ENCODE data around the gene NUDT3.

The NUDT3 gene

DNA sequence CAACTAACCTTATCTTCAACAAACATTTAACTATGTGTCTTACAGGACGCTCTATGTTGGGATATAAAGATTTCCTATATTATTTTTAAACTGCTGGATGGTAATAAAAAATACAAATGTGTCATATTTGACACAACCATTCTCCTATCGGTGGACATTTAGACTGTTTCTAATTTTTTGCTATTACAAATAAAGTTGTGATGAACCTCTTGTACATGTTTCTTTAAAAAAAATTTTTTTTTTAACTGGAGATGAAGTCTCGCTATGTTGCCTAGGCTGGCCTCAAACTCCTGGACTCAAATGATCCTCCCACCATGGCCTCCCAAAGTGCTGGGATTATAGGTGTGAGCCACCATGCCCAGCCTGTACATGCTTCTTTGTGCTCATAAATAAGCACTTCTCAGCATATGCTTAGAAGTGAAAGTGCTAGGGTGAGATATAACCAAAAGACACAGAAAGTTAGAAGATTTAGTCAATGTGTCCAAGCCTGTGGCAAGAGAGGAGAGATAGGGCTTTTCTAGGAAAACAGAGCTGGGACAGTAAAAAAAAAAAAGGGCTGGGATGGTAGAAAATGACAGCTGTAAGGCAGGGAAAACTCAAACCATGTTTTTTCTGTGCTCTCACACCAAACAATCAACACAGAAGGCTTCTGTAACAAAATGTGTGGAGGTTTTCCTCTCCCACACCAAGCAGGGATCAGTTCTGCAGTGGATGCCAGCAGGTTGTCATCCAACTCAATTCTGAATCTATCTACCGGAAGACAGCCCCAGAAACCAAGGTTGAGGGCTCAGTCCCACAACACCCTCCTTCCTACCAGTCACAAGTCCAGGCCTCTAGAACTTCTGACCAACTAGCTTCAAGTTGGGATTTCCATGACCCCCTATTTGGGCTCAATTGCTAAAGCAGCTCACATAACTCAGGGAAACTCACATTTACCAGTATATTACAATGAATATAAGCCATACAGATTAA is 73.7 kb downstream of the NUDT3 start:
- no peak for DNase-seq

DNA sequence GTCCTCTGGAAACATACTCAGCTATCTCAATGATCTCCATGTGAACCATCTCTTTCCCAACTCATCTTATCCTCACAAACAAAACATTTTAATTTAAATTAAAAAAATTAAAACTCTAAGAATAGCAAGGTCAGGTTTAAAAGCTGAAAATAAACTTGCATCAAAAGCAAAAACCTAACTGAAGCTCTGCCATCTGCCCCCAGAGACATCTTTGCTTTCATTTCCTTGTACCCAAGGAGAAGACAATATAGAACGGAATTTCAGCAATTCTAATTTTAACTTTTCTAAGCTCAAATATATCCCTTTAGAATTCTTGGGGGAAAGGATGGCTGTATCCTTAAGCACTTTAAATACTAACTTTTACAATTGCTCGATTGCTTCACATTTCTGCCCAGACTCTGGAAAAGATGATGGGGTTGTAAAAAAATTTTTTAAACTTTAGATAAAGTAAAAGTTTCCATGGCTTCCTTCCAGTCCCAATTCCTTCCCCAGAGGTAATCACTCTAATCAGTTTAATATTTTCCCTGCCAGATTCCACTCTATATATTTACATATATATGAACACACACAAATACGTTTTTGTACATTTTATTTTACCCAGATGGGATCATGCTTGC is 74.5 kb downstream of the NUDT3 start:
- DNase-seq: no peak

DNA sequence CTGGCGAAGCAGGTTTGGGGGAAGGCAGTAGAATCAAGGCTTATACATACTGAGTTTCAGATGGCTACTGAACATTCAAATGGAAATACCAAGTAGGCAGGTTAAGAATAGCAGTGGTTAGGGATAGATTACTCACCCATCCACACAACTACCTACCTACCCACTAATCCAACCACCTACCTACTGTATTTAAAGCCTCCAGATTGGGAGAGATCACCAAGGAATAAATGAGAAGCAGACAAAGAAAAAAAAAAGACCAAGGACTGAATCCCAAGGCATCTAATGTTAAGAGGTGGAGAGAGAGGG is 75.3 kb downstream of the NUDT3 start:
- DNase-seq: no peak

DNA sequence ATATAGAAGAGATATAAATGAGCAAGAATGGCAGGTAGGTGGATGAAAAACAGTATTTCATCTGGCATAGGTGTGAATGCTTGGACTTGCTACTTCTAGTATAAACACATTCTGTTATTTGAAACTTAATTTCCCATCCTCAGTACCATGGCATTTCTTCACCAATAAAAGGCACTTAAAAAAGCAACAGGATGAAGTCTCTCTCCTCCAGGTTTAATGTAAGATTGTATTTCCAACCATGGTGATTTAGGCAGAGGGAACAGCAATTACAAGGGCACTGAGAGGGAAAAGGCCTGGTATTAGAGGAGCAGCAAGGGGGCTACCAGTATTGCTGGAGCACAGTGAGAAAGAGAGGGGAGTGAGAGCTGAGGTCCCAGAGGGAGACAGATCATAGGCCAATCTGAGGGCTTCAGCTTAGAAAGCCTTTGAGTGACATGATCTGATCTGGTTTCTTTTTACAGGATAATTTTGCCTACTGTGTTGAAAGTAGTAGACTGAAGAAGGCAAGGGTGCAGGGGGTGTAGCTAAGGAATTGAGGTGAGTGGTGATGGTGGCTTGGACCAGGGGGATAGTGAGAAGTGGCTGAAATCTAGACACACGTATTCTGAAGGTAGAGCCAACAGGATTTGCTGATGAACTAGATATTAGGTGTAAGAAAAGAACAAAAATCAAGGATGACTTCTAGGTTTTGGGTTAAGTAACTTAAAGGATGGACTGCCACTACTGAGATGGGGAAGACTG is 75.9 kb downstream of the NUDT3 start:
- no peak for DNase-seq

DNA sequence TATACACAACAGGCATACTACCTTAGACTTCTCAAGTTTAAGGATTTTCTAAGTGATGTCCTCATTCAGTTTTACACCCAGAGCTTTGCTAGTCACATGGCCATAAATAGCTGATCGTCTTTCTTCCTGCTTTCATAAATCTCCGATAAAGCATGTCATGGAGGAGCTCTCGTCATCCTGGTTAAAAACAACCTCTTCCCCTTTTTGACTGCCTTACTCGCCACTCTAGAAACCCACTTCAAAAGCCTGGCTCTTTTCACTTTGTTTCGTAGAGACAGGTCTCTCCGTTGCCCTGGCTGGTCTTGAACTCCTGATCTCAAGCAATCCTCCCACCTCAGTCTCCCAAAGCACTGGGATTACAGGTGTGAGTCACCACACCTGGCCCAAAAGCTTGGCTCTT is 76.7 kb downstream of the NUDT3 start:
- peak; percentile 65 for DNase-seq

DNA sequence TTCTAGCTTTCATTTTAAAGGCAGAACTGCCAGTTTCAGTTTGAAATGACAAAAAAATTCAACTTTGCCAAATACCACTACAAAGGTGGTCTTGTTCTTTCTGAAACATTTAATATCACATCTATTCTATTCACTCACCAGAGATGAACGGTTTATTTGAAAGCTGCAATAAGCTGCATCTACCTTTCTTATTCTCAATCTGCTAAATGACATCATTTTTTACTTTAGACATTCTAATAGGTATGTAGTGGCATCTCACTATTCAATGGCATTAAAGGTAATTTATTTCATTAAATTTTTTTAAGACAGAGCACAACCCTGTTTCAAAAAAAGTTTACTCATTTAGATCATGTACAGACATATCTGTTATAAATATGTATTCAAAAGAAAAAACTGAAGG is 77.2 kb downstream of the NUDT3 start:
- DNase-seq: no peak

DNA sequence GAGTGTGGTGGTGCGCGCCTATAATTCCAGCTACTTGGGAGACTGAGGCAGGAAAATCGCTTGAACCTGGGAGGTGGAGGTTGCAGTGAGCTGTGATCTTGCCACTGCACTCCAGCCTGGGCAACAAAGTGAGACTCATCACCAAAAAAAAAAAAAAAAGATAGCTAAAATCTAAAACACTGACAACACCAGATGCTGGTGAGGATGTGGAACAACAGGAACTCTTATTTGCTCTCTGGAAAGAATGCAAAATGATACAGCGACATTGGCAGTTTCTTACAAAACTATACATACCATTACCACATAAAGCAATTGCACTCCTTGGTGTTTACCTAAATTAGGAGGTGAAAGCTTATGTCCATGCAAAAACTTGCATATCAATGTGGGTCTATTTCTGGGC is 80.2 kb downstream of the NUDT3 start:
- no peak for DNase-seq

DNA sequence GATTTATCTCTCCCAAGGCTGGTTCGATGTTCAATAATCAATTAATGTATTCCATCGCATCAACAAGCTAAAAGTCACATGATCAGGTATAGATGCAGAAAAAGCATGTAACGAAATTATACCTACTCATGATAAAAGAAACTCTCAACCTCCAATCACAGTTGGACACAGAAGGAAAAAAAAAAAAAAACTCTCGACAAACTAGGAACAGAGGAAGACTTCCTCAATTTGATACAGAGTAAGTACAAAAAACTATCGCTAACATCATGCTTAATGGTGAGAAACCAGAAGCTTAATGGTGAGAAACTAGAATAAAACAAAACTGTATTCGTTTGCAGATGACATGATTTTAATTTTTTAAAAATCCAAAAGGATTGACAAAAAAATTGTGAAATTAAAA is 81.7 kb downstream of the NUDT3 start:
- DNase-seq: no peak

DNA sequence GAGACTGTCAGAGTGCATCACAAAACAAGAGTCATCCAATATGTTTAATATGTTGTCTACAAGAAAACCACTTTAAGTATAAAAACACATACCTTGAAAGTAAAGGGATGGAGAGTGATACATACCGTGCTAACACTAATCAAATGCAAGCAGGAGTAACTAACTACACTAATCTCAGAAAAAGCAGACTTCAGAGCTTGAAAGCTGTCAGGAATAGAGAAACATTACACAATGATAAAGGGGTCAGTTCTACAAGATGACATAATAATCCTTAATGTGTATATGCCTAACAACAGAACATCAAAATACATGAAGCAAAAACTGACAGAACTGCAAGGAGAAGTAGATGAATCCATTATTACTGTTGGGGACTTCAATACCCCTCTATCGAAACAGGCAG is 84.0 kb downstream of the NUDT3 start:
- DNase-seq: no peak

DNA sequence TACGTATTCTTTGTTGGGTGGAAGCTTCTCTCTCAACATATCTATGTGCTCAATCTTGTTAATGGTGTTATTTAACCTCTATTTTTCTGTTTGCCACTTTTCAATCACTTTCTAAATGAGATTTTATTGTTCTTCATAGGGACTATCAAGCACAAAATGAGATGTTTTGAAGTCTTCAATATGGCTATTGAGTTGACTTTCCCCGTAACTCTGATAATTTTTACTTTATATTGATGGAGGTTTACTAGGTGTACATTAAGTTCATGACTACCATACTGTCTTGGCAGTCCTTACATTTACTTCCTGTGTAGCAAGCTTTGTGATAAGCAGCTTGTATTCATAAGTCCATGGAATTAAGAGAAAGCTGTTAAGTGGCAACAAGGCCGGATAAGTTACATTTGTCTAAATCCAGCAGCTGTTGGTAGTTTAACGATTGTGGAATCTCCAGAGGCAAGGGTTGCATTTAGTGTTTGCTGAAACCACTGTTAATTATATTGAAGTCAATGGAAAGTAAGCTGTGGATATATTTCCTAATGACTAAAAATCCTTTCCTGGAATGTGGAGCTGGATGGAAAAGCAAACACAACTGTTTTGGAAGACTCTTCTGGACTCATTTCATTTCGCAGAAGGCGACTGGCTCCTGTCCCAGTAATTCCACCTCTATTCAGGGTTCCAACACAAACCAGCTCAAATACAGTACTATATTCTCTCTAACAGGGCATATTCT is 86.3 kb downstream of the NUDT3 start:
- no peak for DNase-seq

DNA sequence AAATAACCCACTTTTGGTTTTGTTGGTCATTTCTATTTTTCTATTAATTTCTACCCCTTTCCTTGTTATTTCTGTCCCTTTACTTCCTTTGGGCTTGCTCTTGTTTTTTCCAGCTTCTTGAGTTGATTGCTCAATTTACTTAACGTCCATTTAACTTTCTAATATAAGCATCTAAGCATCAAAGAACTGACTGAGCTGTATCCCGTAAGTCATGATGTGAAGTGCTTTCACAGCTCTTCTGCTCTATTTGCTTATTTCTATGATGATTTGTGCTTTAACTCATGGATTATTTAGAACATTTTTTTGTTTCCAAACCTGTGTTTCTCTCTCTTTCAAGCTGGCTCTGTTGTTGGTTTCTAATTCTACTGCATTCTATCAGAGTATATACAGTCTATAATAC is 87.0 kb downstream of the NUDT3 start:
- no peak for DNase-seq

DNA sequence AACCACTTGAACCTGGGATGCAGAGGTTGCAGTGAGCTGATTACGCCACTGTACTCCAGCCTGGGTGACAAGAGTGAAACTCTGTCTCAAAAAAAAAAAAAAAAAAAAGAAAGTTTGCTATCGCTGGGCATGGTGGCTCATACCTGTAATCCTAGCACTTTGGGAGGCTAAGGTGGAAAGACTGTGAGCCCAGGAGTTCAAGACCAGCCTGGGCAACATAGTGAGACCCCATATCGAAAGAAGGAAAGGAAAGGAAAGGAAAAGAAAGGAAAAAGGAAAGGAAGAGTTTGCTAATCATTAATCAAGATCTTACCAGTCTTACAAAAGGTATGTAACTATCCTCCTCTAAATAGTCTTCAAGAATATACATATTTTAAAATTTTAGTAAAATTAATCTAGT is 88.3 kb downstream of the NUDT3 start:
- DNase-seq: no peak

DNA sequence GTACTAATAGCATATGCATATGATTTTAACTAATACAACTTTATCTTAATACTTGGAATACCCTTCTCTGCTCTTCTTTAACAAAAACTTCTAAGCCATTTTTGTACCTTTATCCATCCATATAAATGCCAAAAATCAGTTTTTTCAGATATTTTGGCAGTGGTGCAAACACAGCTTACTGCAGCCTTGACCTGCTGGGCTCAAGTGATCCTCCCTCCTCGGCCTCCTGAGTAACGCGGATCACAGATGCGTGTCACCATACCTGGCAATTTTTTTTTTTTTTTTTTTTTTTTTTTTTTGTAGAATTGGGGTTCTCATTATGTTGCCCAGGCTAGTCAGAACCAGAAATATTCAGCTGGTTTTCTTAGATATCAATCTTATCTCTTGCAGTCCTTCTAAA is 89.5 kb downstream of the NUDT3 start:
- no peak for DNase-seq

DNA sequence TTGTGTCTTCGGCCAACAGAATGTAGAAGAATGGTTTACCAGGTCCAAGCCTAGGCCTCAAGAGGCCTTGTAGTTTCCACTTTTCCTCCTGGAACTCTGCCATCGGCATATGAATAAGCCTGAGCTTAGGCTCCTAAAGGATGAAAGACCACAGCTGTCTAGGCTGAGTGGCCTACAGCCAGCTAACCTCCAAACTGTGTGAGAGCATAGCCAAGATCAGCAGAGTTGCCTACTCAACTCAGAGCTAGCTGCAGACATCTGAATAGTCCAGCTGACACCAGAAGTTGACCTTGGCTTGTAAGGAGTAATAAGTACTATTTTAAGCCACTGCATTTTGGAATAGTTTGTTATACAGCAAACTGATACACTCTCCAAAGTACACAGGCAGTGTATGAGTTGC is 91.1 kb downstream of the NUDT3 start:
- DNase-seq: no peak

DNA sequence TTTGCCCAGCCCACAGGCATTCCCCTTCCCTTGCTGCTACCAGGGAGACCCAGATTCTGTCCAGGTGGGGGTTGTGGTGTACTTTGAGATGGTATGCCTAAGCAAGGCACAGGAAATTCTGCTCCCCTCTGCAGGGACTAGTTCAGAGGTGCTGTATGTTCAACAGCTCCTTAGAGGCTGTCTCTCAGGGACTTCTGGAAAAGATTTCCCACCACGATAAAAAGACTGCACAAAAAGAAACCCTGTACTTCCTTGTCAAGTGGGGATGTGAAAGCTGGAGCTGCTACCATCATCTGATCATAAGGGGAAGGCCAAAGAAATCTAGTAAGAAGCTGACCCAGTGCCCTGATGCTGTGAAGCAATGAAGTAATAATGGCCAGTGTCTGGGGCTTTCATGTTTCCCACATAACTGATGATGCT is 92.1 kb downstream of the NUDT3 start:
- no peak for DNase-seq

DNA sequence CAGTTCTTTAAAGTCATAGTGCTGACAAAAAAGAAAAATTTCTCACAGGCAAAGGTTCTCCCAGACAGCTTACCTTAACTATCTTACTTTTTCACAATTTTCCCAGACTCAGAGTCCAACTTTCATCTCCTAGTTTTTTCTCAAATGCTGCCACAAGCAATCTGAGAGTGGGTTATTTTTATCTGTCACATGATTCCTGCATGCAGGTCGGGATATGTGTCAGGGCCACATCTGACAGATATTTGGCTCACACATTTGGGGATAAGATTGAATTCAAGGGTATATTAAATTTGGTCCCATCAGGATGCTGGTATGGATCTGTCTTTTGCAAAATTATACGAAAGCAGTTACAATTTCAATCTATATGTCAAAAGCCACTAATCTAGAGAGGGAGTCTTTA is 93.5 kb downstream of the NUDT3 start:
- no peak for DNase-seq

DNA sequence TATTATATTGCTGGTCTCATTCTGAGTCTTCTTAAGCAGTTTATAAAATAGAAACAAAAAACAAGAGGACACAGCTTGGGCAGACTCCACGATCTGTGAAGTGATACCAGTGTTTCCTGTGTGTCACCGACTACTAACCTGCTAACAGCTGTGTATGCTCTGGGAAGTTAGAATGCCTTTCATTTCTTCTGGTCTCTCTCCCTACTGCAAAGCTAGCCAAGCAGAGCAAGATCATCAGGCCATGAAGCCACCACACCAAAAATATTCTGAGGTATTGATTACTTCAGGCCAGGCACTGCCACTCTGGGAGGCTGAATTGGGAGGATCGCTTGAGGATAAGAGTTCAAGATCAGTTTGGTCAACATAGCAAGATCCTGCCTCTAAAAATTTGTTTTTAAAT is 96.7 kb downstream of the NUDT3 start:
- DNase-seq: no peak

DNA sequence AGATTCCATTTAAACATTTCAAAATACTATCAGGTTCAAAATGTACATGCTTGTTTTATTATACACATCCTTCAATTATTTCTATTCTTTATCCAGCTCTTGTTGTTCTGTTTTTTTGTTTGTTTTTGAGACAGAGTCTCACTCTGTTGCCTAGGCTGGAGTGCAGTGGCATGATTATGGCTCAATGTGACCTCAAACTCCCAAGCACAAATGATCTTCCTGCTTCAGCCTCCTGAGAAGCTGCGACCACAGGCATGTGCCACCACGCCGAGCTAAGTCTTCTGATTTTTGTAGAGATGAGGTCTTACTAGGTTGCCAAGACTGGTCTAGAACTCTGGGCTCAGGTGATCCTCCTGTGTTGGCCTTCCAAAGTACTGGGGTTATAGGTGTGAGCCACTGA is 99.5 kb downstream of the NUDT3 start:
- no peak for DNase-seq

DNA sequence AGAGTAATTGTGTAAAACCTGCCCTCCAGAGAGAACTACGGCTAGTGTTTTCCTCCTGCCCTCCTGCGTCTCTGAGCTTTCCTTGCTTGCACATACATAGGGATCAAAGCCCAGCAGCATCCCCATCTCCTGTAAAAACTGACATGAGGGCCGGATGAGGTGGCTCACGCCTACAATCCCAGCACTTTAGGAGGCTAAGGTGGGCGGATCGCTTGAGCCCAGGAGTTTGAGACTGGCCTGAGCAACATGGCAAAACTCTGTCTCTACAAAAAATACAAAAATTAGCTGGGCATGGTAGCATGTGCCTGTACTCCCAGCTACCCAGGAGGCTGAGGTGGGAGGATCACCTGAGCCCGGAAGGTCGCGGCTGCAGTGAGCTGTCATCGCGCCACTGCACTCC is 103.3 kb downstream of the NUDT3 start:
- no peak for DNase-seq

DNA sequence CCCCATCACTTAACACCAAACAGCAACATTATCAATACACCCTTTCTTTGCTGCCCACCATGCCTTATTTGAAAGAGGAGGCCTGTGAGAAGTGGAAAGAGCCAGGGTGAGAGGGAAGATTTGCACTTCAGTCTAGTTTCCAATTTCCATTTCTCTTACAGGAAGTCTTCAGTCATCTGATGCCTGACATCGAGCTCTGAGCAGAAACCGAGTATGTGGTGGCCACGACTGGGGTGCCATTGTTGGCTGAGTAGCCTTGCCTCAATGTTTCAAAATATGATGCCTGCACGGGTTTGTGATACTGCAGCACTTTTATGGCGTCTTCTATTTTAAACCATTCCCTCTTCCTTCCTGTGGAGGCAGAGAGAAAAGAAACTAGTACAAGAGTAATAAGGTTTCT is 103.9 kb downstream of the NUDT3 start:
- DNase-seq: no peak

DNA sequence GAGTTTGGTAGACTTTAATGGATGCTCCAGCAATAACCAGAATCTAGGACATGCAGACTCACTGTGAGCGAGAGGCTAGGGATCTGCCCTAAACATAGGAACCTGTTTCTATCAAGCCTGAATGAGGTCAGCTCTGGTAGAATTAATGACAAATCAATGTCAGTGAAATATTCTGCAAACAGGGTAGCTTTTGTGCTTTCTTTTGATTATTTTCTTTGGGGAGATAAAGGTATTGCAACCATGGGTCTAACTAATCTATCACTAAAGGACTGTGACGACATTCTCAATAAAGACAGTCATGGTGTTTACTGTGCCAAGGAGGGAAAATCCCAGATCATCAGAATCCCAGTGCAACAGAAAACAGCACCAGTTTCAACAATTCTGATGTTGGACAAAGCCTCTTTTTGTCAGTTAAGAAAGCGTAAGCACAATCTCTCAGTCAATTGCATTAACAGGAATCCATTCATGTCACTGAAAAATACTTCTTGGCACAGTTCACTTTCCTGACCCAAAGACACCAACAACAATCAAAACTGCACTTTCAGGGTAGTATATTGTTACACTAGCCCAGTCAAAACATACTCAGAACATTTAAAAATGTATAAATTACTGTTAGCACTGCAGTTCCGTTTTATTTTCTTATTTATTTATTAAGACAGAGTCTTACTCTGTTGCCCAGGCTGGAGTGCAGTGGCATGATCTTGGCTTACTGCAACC is 106.9 kb downstream of the NUDT3 start:
- DNase-seq: no peak

DNA sequence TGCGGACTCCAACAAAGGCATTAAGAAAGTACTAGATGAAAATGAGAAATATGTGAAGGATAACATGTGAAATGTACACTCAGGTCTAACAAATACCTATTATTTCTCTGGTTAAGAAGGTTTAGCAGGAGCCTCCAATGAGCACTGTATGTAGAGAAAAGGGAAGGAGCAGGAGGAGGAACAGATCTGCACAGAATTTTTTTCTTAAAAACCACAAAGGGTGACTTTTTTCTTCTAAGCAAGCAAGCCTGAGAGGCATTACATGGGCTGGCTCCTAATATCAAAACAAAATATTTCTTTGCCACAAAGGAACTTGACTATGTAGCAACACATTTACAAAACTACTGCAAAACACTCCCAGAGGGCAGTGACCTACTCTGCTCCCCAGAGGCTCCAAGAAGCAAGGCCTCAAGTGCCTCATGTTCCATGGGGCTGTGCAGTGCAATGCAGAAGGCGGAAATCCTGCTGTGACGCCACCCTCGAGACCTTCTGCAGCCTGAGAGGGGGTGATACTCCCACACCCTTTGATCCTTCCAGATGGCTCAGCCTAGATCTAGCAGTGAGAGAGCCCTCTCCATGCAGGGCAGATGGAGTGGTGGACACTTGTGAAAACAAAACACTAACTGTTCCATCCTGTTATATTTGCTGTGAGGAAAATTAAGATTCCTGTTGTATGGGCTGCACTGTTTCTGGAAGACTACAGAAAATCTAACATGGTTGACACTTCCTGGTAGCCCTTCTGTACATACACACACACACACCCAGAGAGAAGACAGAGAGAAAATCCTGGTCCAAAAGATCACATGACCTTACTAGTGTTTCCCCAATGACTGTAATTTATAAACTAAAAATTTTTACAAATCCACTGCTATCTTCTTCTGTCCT is 107.7 kb downstream of the NUDT3 start:
- DNase-seq: peak; percentile 87
